NT2/D1 (cell line): ENCODE results near the gene ADGRG2.

Experiments used
- YY1 ChIP-seq: IDR thresholded peaks from 2 replicates; pipeline ENCODE4 v1.6.1; 2011; ENCODE audit not compliant: insufficient read length, insufficient read depth
- ZNF274 ChIP-seq: IDR thresholded peaks from 2 replicates; pipeline ENCODE4 v1.6.1; 2011; ENCODE audit warnings: mild to moderate bottlenecking, low read depth, low read length

GRCh38 chrX:18966624-18967023 lies 155.6 kb downstream of the ADGRG2 start:
- TF ChIP-seq YY1: no peak
- no peak for TF ChIP-seq ZNF274
